WTC11 (cell line): ENCODE data around the gene ZDHHC14. TPM values are rescaled to one million over a fixed set of nuclear protein-coding genes. Genes with fewer than 3 reads are reported as not detected.

Source experiments
- ATAC-seq: fragments of 200-7000 bp; cut with Tn5 transposase; 2 replicates; pipeline ENCODE4 v1.10.0; 2021; ENCODE audit warnings: mild to moderate bottlenecking, moderate library complexity
- CTCF ChIA-PET: fragments of 300-600 bp; sonication (Branson Sonifier 250); formaldehyde crosslinking; loops from one replicate; lab custom pipeline; 2021; ENCODE audit warnings: antibody characterized with exemption; lab: Charles Lee
- POLR2A ChIA-PET: fragments of 350-600 bp; sonication (Branson Sonifier 250); formaldehyde crosslinking; loops from one replicate; lab custom pipeline; 2021; ENCODE audit warnings: antibody characterized with exemption; lab: Charles Lee
- DNase-seq: peaks from one replicate; pipeline ENCODE4 v3.0.0; 2021; ENCODE audit warnings: low spot score
- H3K27ac Mint-ChIP-seq: 2 replicates; pipeline ENCODE4 v1.8.0; 2021; ENCODE audit warnings: mixed read lengths
- H3K27me3 Mint-ChIP-seq: 2 replicates; pipeline ENCODE4 v1.8.0; 2021; ENCODE audit warnings: low read depth, mild to moderate bottlenecking, moderate library complexity, mixed read lengths
- H3K36me3 Mint-ChIP-seq: 2 replicates; pipeline ENCODE4 v1.8.0; 2021; ENCODE audit warnings: mixed read lengths
- H3K4me1 Mint-ChIP-seq: 2 replicates; pipeline ENCODE4 v1.8.0; 2022; ENCODE audit warnings: mixed read lengths
- H3K4me3 Mint-ChIP-seq: 2 replicates; pipeline ENCODE4 v1.8.0; 2021; ENCODE audit warnings: mild to moderate bottlenecking, moderate library complexity, mixed read lengths
- H3K9me3 Mint-ChIP-seq: 2 replicates; pipeline ENCODE4 v1.8.0; 2021; ENCODE audit warnings: mixed read lengths
- FOXJ3 ChIP-seq: sonication (generic); formaldehyde crosslinking; IDR thresholded peaks from 2 replicates; pipeline ENCODE4 v1.9.0; 2021; ENCODE audit warnings: missing genetic modification reagents, mild to moderate bottlenecking, borderline replicate concordance
- NFE2L1 ChIP-seq: sonication (generic); formaldehyde crosslinking; IDR thresholded peaks from 2 replicates; pipeline ENCODE4 v1.8.1; 2023; ENCODE audit warnings: missing genetic modification reagents
- SMAD4 ChIP-seq: sonication (generic); formaldehyde crosslinking; IDR thresholded peaks from 2 replicates; pipeline ENCODE4 v1.8.0; 2022; ENCODE audit warnings: mild to moderate bottlenecking, missing genetic modification reagents
- SOX15 ChIP-seq: fragments of 250-450 bp; sonication (Bioruptor Pico); IDR thresholded peaks from 2 replicates; pipeline ENCODE4 v1.9.0; 2021; ENCODE audit warnings: mild to moderate bottlenecking
- SP1 ChIP-seq: sonication (generic); formaldehyde crosslinking; conservative IDR thresholded peaks from 2 replicates; pipeline ENCODE4 v1.8.1; 2022; ENCODE audit warnings: missing genetic modification reagents
- TCF7 ChIP-seq: sonication (generic); formaldehyde crosslinking; IDR thresholded peaks from 2 replicates; pipeline ENCODE4 v1.8.0; 2022; ENCODE audit warnings: mild to moderate bottlenecking, low read depth, missing genetic modification reagents, moderate library complexity
- TEAD1 ChIP-seq: sonication (generic); formaldehyde crosslinking; IDR thresholded peaks from 2 replicates; pipeline ENCODE4 v1.8.0; 2022; ENCODE audit warnings: mild to moderate bottlenecking, missing genetic modification reagents
- ZNF232 ChIP-seq: sonication (generic); formaldehyde crosslinking; IDR thresholded peaks from 2 replicates; pipeline ENCODE4 v1.8.0; 2022; ENCODE audit warnings: mild to moderate bottlenecking, missing genetic modification reagents
- ZNF423 ChIP-seq: fragments of 250-450 bp; sonication (Bioruptor Pico); IDR thresholded peaks from 2 replicates; pipeline ENCODE4 v2.1.2; 2022; ENCODE audit warnings: mild to moderate bottlenecking, moderate library complexity
- total RNA-seq: library from RNA; stranded (reverse); gene quantifications from 3 replicates; pipeline ENCODE4 v1.2.3, GENCODE V29; 2021
- TF ChIP-seq, protein P1 (sequence below): sonication (generic); formaldehyde crosslinking; IDR thresholded peaks from 2 replicates; pipeline ENCODE4 v1.8.1; 2023; ENCODE audit warnings: mild to moderate bottlenecking, missing genetic modification reagents, moderate library complexity
- TF ChIP-seq, protein P2 (sequence below): sonication (generic); formaldehyde crosslinking; IDR thresholded peaks from 2 replicates; pipeline ENCODE4 v1.8.1; 2022; ENCODE audit warnings: low read depth, missing genetic modification reagents, borderline replicate concordance
- TF ChIP-seq, protein P3 (sequence below): sonication (generic); formaldehyde crosslinking; IDR thresholded peaks from 2 replicates; pipeline ENCODE4 v1.8.0; 2022; ENCODE audit warnings: mild to moderate bottlenecking, missing genetic modification reagents
- TF ChIP-seq, protein P4 (sequence below): sonication (generic); formaldehyde crosslinking; IDR thresholded peaks from 2 replicates; pipeline ENCODE4 v1.8.0; 2022; ENCODE audit warnings: missing genetic modification reagents
- TF ChIP-seq, protein P5 (sequence below): sonication (generic); formaldehyde crosslinking; IDR thresholded peaks from 2 replicates; pipeline ENCODE4 v1.8.1; 2023; ENCODE audit warnings: mild to moderate bottlenecking, missing genetic modification reagents

ZDHHC14 gene
- total RNA-seq, 1 experiment from 2014 or later: 6.6 TPM

DNA sequence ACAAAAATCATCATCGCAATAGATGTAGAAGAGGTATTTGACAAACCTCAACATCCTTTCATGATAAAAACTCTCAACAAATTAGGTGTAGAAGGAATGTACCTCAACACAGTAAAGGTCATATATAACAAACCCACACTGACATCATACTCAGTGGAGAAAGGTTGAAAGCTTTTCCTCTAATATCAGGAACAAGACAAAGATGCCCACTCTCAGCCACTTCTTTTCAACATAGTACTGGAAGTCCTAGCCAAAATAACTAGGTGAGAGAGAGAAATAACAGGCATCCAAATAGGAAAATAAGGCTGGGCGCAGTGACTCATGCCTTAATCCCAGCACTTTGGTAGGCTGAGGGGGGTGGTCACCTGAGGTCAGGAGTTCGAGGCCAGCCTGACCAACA lies 95.8 kb downstream of the ZDHHC14 start (continued):
- TF ChIP-seq SOX15: no peak
- no peak for TF ChIP-seq TEAD1
- no peak for TF ChIP-seq SMAD4
- TF ChIP-seq FOXJ3 (CRISPR knock-in tag): no peak
- TF ChIP-seq, protein P1, sequence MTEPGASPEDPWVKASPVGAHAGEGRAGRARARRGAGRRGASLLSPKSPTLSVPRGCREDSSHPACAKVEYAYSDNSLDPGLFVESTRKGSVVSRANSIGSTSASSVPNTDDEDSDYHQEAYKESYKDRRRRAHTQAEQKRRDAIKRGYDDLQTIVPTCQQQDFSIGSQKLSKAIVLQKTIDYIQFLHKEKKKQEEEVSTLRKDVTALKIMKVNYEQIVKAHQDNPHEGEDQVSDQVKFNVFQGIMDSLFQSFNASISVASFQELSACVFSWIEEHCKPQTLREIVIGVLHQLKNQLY (CRISPR knock-in tag): no peak
- TF ChIP-seq ZNF232 (CRISPR knock-in tag): no peak
- TF ChIP-seq, protein P2, sequence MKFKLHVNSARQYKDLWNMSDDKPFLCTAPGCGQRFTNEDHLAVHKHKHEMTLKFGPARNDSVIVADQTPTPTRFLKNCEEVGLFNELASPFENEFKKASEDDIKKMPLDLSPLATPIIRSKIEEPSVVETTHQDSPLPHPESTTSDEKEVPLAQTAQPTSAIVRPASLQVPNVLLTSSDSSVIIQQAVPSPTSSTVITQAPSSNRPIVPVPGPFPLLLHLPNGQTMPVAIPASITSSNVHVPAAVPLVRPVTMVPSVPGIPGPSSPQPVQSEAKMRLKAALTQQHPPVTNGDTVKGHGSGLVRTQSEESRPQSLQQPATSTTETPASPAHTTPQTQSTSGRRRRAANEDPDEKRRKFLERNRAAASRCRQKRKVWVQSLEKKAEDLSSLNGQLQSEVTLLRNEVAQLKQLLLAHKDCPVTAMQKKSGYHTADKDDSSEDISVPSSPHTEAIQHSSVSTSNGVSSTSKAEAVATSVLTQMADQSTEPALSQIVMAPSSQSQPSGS (CRISPR knock-in tag): no peak
- TF ChIP-seq, protein P3, sequence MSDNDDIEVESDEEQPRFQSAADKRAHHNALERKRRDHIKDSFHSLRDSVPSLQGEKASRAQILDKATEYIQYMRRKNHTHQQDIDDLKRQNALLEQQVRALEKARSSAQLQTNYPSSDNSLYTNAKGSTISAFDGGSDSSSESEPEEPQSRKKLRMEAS (CRISPR knock-in tag): no peak
- no peak for TF ChIP-seq ZNF423

DNA sequence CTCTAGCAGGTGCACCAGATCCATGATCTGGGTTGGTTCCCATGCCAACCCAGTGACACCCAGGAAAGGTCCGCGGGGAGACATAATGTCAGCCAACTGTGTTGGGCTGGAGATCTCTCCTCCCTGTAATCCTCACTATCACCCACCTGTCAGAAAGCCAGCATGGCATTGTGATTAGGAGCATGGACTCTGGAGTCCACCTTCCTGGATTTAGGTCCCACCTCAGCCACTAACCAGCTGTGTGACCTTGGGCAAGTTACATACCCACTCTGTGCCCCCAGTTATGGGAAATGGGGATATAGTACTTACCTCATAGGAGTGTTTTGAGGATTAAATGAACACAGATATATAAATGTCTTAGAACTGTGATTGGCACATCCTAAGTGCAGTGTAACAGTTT lies 97.9 kb downstream of the ZDHHC14 start:
- no peak overlapping the region for H3K4me3 Mint-ChIP-seq
- peaks cover 4% of the 10 kb centered on the region for H3K9me3 Mint-ChIP-seq
- peaks cover 5% of the 10 kb centered on the region; the same call in 1 of the 2 replicates for H3K4me1 Mint-ChIP-seq
- DNase-seq (no peak), ATAC-seq (no peak)
- no peak overlapping the region for H3K27ac Mint-ChIP-seq
- H3K27me3 Mint-ChIP-seq: no peaks in the 10 kb centered on the region
- CTCF ChIA-PET: no interaction called here
- no peak for TF ChIP-seq TCF7 (CRISPR knock-in tag)
- TF ChIP-seq, protein P4, sequence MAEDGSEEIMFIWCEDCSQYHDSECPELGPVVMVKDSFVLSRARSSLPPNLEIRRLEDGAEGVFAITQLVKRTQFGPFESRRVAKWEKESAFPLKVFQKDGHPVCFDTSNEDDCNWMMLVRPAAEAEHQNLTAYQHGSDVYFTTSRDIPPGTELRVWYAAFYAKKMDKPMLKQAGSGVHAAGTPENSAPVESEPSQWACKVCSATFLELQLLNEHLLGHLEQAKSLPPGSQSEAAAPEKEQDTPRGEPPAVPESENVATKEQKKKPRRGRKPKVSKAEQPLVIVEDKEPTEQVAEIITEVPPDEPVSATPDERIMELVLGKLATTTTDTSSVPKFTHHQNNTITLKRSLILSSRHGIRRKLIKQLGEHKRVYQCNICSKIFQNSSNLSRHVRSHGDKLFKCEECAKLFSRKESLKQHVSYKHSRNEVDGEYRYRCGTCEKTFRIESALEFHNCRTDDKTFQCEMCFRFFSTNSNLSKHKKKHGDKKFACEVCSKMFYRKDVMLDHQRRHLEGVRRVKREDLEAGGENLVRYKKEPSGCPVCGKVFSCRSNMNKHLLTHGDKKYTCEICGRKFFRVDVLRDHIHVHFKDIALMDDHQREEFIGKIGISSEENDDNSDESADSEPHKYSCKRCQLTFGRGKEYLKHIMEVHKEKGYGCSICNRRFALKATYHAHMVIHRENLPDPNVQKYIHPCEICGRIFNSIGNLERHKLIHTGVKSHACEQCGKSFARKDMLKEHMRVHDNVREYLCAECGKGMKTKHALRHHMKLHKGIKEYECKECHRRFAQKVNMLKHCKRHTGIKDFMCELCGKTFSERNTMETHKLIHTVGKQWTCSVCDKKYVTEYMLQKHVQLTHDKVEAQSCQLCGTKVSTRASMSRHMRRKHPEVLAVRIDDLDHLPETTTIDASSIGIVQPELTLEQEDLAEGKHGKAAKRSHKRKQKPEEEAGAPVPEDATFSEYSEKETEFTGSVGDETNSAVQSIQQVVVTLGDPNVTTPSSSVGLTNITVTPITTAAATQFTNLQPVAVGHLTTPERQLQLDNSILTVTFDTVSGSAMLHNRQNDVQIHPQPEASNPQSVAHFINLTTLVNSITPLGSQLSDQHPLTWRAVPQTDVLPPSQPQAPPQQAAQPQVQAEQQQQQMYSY (CRISPR knock-in tag): peak; percentile 90
- POLR2A ChIA-PET: no interaction called here
- H3K36me3 Mint-ChIP-seq: no peaks in the 10 kb centered on the region

DNA sequence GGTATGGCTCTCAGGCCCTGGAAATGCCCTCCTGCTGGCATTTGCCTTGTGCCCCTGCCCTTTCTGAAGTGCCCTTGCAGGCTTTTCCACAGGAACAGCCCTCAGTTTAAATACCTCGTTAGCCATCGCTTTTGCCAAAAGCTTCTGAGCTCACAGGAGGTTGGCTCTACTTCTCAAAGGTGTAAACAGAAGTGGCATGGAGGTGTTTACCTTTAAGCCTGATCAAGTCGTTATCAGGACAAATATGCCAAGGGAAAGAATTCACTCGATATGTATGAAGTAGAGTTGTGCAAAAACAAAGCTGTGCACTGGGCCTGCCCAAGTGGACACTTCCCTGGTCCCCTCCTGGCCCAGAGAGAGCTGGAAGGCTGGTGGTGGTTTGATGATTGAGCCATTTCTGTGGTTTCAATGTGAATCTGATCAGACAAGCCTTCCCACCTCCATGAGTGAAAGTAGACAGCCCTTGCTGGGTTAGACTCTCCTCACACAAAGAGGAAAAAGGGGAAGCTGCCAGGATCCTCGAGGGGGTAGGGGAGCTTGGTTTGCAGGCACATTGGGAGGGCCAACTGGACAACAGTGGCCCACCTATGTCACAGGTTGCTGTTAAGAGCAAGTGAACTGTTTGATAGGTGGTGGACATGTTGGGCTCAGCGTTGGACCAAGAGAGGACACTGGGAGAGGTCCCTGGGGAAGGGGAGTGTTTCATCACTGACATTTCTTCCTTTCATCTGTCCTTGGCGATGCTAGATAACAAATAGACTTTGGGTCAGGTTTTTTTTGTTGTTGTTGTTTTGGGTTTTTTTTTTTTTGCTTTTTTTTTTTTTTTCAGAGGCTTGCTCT lies 98.7 kb downstream of the ZDHHC14 start:
- H3K4me1 Mint-ChIP-seq: no peaks in the 10 kb centered on the region
- ChIA-PET POLR2A (no interaction called here), CTCF (no interaction called here)
- DNase-seq: no peak
- no peaks in the 10 kb centered on the region for H3K36me3 Mint-ChIP-seq
- TF ChIP-seq, protein P4 (CRISPR knock-in tag): no peak
- TF ChIP-seq ZNF423 (no peak), SP1 (CRISPR knock-in tag) (no peak), NFE2L1 (CRISPR knock-in tag) (no peak)
- TF ChIP-seq, protein P5, sequence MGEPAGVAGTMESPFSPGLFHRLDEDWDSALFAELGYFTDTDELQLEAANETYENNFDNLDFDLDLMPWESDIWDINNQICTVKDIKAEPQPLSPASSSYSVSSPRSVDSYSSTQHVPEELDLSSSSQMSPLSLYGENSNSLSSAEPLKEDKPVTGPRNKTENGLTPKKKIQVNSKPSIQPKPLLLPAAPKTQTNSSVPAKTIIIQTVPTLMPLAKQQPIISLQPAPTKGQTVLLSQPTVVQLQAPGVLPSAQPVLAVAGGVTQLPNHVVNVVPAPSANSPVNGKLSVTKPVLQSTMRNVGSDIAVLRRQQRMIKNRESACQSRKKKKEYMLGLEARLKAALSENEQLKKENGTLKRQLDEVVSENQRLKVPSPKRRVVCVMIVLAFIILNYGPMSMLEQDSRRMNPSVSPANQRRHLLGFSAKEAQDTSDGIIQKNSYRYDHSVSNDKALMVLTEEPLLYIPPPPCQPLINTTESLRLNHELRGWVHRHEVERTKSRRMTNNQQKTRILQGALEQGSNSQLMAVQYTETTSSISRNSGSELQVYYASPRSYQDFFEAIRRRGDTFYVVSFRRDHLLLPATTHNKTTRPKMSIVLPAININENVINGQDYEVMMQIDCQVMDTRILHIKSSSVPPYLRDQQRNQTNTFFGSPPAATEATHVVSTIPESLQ (CRISPR knock-in tag): no peak
- TF ChIP-seq, all 79 proteins: peak for 0
- peaks cover 4% of the 10 kb centered on the region for H3K9me3 Mint-ChIP-seq
- H3K4me3 Mint-ChIP-seq: no peak overlapping the region
- ATAC-seq: no peak
- H3K27me3 Mint-ChIP-seq: no peaks in the 10 kb centered on the region
- no peak overlapping the region for H3K27ac Mint-ChIP-seq
